GM19438 (cell line): Measurements from ENCODE around the gene HDHD5.

ENCODE experiments used
- ATAC-seq: cut with Tn5 transposase; IDR thresholded peaks from one replicate; pipeline ENCODE4 v1.9.1; 2021; ENCODE audit warnings: low read depth; ENCODE audit not compliant: unreplicated experiment

The HDHD5 gene

DNA sequence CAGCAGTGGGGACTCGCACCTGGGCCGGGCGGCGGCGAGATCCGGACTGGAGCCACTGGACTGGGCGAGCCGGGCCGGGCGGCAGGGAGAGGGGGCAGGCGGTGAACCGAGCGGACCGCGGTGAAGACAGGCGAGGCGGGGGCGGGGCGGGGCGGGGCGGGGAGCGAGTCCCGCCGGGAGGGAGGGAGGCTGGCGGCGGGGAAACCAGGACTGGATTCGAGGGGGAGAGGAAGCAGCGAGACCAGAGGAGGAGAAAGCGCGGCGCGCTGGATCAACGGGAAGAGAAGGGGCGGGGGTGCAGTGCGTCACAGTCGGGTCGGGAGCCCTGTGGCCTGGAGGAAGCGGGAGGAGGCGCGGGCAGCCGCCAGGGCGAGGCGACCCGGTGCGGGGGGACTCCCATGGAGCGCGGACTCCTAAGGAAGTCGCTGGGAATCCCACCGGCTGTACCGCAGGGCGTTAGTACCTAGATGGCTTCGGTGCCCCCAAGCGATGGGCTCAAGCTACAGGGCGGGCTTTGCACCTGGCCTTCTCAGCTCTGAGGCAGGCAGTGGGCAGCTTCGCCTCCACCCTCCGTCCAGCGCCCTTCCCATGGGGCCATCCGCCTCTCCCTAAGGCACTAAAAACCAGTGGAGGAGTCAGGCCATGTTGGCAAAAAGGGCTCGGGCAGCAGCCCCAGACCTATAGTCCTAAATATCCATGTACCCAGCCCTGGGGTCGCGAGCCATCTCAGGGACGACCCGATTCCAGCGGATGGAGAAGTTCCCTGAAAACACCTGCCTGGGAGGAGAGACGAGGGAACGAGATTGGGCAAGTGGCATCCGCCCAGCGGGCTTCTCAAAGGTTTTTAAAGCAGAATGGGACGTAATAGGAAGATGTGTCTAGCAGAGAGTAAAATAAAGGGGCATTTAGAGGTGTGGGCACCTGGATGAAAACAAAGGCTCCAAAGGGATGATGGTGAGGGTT is 37.6 kb downstream of the HDHD5 start, which contains the start of gene TMEM121B:
Gene TMEM121B, minus strand, starts transcription at position 128 of the 963 bp plus-strand sequence. CDS start 233 bp downstream, outside the sequence.
- ATAC-seq = no peak

DNA sequence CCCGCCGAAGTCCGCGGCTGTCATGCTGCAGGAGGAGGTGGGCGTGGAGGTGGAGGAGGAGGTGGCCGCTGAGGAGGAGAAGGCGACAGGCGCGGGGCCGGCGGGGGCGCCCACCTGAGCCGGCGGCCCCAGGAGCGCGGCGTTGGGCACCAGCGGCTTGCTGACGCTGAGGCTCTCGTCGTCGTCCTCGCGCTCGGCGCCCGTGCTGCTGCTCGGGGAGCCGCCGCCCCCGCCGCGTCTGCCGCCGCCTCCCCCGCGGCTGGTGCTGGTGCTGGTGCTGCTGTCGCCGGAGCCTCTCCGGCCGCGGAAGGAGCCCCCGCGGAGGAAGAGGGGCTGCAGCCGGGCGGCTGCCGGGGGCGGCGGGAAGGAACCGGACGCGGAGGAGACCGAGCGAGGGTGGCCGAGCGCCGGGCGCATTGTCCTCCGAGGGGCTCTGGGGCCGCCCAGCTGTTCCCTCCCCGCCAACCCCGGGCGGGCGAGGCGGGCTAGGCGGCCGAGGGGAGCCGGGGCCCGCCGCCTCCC is 38.3 kb downstream of the HDHD5 start:
- ATAC-seq = no peak

- ATAC-seq = no peak
Measured at GRCh38 chr22:17120281-17120680, 38.8 kb downstream of the HDHD5 start.

DNA sequence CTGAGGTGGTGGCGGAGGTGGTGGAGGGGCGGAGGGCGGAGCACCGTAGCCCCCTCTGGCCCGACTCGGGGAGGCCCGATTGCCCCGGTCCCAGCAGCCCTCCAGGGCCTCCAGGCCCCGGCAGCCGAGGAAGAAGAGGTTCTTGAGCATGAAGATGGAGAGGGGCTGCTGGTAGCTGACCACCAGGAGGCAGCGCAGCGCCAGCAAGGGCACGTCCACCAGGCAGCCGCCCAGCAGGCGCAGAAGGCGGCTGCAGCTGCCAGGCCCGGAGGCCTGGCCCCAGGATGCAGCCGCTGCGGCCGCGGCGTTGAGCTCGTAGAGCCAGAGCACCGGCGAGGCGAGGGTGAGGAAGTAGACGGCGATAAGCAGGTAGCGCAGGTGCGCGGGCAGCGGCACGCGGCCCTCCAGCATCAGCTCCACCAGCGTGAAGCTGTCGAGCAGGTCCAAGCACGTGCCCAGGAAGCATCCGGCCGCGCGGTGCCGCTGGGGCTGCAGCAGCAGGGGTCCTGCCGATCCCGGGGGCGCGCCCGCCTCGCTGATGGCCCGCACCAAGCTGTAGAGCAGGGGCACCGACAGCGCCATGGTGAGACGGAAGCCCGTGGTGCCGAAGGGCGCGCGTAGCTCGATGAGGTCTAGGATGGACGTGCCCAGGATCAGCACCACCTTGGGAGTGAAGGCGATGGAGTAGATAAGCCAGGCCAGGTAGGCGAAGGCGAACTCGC is 39.4 kb downstream of the HDHD5 start:
- no peak for ATAC-seq

DNA sequence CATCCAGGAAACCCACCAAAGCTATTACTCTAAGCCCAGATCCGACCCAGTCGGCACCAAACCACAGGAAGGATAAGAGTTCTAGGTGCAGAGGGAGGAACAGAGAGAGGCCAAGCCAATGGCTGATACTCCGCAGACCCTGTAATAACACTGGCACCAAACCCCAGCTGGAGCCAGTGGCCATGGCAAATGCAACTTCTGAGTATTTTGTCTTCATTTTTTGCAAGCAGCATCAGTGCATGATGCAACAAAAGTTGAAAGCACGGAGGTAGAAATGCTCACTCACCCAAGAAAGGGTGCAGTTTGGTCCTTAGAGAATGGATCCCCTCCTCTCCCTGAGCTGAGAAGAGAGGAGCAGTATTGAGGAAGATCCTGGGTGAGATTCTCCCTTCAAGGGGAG is 40.7 kb downstream of the HDHD5 start:
- no peak for ATAC-seq

GRCh38 chr22:17117890-17118289 is 41.2 kb downstream of the HDHD5 start:
- no peak for ATAC-seq

GRCh38 chr22:17117400-17117799 is 41.7 kb downstream of the HDHD5 start:
- ATAC-seq = no peak

- ATAC-seq = no peak
Measured at GRCh38 chr22:17116572-17117330, 42.3 kb downstream of the HDHD5 start.

GRCh38 chr22:17115945-17116565 is 43.0 kb downstream of the HDHD5 start:
- no peak for ATAC-seq

DNA sequence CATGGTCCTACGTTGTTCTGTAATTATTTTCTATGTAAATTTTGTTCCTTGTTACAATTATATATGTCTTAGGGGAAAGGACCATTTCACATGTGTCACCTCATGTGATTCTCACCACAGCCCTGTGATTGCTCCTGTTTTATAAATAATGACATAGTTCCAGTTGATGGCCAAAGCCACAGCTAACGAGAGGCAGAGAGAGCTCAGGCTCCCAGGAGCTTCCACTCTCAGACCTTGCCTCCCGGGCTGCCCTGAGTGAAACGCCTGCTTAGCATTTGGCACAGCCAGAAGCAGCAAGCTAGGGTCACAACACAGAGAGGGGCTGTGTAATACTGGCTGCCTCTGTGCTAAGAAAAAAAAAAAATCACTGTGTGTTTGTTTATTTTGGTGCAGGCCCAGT is 43.8 kb downstream of the HDHD5 start:
- ATAC-seq = no peak

GRCh38 chr22:17114898-17115235 is 44.2 kb downstream of the HDHD5 start:
- no peak for ATAC-seq

DNA sequence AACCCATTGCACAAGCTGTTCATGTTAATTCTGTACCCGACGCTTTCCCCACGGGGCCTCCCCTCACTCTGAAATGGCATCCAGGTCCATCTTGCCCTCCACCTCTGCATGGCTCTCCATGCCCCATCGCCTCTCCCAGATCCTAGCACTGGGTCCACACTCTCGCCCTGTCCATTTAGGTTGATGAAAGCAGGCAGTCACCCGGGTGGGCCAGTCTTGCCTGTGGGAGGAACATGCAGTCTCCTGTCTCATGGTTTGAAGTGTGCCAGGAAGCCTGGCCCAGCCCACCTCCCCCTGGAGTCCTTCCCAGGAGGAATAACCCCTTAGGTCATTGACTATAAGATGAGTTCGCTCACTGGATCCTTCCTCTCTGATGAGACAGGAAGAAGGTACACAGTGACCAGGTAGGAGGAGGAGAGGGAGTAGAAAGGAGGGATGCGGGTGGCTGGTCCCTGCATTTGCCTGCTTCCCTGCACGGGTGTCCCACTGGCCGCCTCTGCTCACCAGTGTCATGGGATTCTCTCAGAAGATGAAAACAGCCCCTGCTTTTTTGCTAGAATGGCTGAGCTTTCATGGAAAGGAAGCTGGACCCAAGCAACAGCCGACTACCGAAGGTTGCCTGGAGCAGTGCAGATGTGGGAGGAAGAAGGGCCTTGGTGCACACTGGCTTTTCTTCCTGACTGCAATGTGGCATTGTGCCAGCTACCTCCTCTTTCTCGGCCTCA is 44.7 kb downstream of the HDHD5 start:
- ATAC-seq = no peak

DNA sequence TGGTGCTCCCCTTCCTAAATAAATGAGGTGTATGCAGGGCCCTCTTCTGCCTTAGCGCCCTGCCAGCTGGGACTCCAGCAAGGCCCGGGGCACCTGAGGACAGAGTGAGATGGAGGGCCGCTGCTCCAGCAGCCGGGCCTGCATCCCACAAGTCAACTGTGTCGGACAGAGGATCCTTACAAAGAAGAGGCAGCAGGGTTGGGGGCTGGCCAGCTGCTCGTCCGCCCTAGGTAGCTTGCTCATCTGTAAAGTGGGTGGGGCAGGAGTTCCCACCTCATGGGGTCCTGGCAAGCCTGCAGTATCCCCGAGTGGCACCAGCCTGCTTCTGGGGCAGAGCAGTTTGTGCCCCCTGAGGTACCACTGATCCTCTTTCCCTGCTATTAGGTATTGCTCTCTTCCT is 45.5 kb downstream of the HDHD5 start:
- ATAC-seq = no peak

- ATAC-seq = no peak
Measured at GRCh38 chr22:17112491-17113042, 46.5 kb downstream of the HDHD5 start.

DNA sequence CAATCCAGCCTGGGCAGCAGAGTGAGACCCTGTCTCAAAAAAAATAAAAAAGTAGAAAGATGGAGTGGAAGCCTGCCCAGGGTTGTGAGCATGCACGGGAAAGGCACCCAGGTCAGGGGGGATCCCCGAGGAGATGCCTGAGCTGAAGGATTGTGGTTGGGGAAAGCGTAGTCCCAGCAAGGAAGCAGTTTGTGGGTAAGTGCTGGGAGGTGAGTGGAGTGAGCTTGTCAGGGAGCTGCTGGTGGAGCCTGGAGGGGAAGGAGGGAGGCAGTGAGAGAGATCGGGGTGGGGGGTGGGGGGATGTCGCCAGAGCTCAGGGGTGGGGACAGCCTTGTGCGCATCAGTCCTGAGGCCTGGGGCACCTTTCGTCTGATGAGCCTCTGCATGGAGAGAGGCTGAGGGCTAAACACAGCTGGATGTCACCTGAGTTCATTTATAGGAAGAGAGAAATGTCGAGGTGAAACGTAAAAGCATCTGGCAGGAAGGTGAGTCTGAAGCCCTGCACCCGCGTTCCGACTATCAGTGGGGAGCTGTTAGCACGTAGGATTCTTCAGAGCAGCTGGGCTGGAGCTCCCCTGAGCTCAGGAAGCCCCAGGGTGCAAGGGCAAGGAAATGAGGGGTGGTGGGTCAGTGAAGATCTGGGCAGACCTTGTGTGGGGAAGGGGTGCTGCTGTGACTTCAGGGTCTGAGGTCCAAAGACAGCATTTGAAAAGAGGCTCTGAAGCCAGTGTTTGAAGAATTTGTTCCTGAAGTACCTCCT is 48.1 kb downstream of the HDHD5 start:
- ATAC-seq = no peak

- ATAC-seq = no peak
Measured at GRCh38 chr22:17109976-17110375, 49.1 kb downstream of the HDHD5 start.

DNA sequence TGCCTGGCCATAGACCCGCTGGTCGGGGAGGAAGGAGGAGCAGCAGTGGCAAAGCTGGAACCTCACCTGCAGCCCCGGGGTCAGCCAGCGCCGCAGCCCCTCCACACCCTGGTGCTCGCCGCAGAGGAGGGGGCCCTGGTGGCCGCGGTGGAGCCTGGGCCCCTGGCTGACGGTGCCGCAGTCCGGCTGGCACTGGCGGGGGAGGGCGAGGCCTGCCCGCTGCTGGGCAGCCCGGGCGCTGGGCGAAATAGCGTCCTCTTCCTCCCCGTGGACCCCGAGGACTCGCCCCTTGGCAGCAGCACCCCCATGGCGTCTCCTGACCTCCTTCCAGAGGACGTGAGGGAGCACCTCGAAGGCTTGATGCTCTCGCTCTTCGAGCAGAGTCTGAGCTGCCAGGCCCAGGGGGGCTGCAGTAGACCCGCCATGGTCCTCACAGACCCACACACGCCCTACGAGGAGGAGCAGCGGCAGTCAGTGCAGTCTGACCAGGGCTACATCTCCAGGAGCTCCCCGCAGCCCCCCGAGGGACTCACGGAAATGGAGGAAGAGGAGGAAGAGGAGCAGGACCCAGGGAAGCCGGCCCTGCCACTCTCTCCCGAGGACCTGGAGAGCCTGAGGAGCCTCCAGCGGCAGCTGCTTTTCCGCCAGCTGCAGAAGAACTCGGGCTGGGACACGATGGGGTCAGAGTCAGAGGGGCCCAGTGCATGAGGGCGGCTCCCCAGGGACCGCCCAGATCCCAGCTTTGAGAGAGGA is 49.8 kb downstream of the HDHD5 start:
- no peak for ATAC-seq
